HS-5 (cell line): ENCODE data around the gene GAPT.
"Not testable (repeated sequence)": the region's sequence is repeated elsewhere in the genome, so short reads cannot be mapped to it uniquely, and the experiment has no call there.

Experiments
- DNase-seq: peaks from one replicate; pipeline ENCODE4 v3.0.0-alpha.2; 2012; ENCODE audit warnings: low read depth

Gene GAPT

GRCh38 chr5:58504766-58505165 lies 13.5 kb downstream of the GAPT start:
- DNase-seq = no peak

DNA sequence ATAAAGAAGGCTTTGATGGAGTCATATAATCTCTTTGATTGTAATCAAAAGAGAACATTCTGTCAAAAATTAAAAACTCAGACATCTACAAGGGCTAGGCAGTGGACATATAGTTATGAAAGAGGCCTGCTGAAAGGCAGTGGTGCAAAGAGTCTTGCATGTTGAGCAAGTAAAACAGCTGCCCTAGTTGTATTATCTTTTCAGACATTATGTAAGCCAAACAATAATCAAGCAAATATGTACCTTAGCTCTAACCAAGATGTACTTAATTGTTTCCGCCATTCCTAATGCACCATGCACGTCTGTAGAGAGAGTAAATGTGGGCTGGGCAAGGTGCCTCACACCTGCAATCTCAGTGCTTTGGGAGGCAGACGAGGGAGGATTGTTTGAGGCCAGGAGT lies 14.3 kb downstream of the GAPT start:
- DNase-seq = no peak

GRCh38 chr5:58505971-58506640 lies 14.9 kb downstream of the GAPT start:
- no peak for DNase-seq

GRCh38 chr5:58507715-58508114 lies 16.5 kb downstream of the GAPT start:
- DNase-seq = no peak

DNA sequence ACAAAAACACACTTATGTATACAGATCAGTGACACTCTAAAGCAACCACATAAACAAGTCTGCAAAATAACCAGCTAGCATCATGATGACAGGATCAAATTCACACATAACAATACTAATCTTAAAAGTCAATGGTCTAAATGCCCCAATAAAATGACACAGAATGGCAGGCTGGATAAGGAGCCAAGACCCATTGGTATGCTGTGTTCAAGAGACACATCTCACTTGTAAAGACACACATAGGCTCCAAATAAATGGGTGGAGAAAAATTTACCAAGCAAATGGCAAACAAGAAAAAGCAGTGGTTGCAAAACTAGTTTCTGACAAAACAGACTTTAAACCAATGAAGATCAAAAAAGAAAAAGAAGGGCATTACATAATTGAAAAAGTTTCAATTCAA lies 26.0 kb downstream of the GAPT start:
- DNase-seq = no peak

GRCh38 chr5:58523956-58524355 lies 32.7 kb downstream of the GAPT start:
- no peak for DNase-seq

GRCh38 chr5:58524571-58524970 lies 33.3 kb downstream of the GAPT start:
- no peak for DNase-seq

DNA sequence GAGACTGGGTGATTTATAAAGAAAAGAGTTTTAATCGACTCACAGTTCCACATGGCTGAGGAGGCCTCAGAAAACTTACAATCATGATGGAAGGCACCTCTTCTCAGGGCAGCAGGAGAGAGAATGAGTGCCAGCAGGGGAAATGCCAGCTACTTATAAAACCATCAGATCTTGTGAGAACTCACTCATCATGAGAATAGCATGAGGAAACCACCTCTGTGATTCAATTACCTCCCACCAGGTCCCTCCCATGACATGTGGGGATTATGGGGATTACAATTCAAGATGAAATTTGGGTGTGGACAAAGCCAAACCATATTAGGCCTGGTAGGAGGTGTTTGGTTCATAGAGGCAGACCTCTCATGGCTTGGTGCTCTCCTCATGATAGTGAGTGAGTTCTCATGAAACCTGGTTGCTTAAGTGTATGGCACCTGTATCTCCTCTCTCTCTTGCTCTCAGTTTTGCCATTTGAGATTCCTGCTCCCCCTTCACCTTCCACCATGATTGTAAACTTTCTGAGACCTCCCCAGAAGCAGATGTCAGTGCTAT lies 39.8 kb downstream of the GAPT start:
- no peak for DNase-seq

- not testable (repeated sequence) for DNase-seq
These were observed 50.7 kb downstream of the GAPT start for GRCh38 chr5:58541935-58542334.

DNA sequence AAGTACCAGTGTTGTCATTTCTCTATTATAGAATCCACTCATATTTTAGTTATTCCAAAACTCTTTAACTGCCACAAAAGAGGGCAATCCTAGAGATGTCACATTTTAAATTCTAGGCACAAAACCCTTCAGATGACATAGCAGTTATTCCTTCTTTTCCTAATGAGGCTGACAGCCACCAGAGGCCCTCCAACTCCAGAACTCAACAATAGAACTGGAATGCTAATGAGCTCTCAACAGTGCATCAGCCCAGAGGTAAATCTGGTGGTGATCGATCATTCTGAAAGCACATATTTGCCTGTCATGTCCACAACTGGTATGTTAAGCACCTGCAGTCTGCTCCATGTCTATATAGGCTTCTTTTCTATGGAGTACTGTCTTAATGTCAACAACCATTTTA lies 51.5 kb downstream of the GAPT start:
- DNase-seq = no peak

DNA sequence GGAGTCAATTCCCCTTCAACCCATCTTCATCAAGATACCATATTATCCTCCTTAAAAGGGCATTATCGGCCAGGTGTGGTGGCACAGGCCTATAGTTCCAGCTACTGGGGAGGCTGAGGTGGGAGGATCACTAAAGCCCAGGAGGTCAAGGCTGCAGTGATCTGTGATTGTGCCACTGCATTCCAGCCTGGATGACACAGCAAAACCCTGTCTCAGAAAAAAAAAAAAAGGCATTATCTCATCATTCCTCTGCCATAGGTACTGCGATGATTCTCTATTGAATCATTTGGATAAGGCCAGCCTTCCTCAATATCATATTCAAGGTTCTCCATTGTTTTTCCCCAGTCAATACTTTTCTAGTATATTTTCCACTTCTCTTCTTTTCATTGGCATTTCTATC lies 52.5 kb downstream of the GAPT start:
- DNase-seq = no peak

DNA sequence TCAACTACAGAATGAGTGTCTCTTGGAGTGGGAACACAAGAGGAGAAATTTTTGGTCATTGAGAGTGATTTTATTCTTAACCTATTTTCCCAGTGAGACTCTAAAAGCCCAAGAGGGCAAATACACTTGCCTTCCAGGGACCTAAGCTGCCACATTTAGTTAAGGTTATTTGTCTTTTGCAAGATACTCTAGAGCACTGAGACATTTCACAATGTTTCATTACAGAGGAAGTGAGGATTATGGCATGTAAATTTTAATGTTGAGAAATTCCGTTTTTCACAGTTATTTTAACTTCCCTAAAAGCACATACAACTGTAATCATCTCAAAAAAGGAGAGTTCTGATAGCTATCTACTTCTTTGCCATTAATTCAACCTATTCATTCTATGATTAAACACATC lies 53.0 kb downstream of the GAPT start:
- DNase-seq = no peak

DNA sequence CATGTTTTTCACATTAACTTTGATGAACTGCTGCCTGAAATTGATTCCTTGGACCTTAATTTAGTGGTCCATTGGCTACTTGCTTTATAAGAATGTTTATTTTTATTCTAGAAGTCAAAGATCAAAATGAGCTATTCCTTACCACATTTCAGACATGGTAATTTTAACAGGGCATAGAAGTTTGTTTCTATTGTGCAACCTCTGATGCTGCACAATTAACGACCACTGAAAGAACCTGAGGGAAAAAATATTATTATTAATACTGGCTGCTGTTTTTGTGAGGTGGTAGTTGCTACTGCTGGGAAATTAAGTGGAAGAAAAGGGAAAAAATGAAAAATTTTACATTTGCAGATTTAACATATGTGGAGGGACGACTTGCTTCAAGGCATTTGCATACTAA lies 53.7 kb downstream of the GAPT start:
- no peak for DNase-seq

DNA sequence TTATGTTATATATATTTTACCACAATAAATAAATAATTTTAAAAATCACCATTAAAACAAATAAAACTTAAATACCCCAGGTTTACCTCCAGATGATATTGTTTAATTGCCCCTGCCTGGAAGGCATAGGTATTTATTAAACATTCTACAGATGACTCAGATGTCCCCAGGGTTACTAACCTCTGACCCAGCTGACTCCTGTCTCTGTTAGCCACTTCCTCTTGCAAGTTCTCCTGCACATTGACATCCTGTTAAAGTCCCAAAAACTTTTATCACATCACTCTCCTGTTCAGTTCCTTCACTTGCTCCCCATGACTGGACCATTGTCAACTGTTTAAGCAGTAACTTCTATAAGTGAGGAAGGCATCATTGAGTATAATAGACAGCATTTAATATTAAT lies 54.7 kb downstream of the GAPT start:
- DNase-seq = no peak
